Erythroblast (primary cell): ENCODE results near the gene DBN1.

Source experiments
- GATA1 ChIP-seq: IDR thresholded peaks from 2 replicates; pipeline ENCODE4 v1.6.1; 2011; ENCODE audit warnings: low read depth, mild to moderate bottlenecking, control low read depth, low read length, moderate library complexity
- POLR2A ChIP-seq: IDR thresholded peaks from 2 replicates; pipeline ENCODE4 v1.6.1; 2011; ENCODE audit warnings: mild to moderate bottlenecking, low read length

DNA sequence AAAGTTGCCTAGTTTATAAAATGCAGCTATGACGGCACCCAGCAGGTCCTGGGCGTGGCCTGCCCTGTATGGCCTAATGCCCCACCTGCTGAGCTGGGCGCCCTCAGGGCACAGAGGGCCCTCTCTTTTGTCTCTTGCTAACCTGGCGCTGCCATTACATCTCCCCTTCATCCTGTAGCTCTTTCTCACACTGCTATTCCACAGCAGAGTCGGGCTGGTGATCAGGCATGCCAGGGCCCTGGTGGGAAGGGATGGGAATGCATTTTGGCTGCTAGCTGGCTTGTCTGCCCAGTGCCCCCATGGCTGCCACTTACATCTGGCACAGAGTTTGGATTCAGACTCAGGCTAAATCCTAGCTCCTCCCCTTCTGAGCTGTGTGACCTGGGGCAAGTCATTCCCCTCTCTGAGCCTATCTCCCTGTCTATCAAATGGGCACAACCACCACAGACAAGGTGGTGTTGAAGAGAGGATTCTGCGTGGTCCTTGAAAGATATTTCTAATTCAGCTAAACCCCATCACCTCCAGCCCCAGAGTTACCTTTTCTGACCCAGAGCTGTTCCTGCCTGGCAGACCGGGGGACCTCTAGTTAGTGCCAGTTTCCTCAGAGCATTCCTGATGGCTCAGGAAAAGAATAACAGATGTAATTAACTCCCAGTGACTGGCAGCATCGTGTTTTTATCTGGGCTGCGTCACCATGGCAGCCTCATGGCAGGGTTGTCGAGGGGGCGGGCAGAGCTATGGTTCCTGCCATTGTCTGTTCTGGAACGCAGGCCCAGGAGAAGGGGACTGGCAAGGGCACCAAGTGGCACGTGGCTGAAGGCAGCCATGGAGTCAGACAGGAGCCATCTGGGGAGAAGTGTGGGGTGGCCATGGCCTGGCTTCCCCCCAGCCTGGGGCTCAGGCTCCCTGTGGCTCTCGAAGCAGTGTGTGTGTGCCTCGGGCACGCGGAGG lies 20.5 kb downstream of the DBN1 start:
- TF ChIP-seq POLR2A (no peak), GATA1 (no peak)
